Gastroesophageal sphincter (tissue), 3 donors: ENCODE measurements around the gene ZBTB7C.

ENCODE experiments used
- EP300 ChIP-seq: sonication (generic); formaldehyde crosslinking; IDR thresholded peaks from one replicate; pipeline ENCODE4 v1.6.1; 2017; ENCODE audit warnings: antibody characterized with exemption, mild to moderate bottlenecking
- TF ChIP-seq, protein P1 (sequence below), 4 experiments: fragments of 200-600 bp in 2 of 4; fragments of 450-650 bp in 2 of 4; sonication (generic) in 1 of 4; IDR thresholded peaks; one replicate each; pipeline ENCODE4 v1.5.1; 2017 to 2019; ENCODE audit warnings: antibody characterized with exemption in 4 of 4, mild to moderate bottlenecking in 2 of 4, moderate library complexity in 2 of 4

GRCh38 chr18:48392268-48392667, 16.9 kb downstream of the ZBTB7C start:
- TF ChIP-seq, protein P1, sequence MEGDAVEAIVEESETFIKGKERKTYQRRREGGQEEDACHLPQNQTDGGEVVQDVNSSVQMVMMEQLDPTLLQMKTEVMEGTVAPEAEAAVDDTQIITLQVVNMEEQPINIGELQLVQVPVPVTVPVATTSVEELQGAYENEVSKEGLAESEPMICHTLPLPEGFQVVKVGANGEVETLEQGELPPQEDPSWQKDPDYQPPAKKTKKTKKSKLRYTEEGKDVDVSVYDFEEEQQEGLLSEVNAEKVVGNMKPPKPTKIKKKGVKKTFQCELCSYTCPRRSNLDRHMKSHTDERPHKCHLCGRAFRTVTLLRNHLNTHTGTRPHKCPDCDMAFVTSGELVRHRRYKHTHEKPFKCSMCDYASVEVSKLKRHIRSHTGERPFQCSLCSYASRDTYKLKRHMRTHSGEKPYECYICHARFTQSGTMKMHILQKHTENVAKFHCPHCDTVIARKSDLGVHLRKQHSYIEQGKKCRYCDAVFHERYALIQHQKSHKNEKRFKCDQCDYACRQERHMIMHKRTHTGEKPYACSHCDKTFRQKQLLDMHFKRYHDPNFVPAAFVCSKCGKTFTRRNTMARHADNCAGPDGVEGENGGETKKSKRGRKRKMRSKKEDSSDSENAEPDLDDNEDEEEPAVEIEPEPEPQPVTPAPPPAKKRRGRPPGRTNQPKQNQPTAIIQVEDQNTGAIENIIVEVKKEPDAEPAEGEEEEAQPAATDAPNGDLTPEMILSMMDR (IDR thresholded peaks at IDR 0.05): no peak
- TF ChIP-seq EP300: no peak
